ENCODE measurements around the gene GDF7.
"Not testable (repeated sequence)": the region's sequence is repeated elsewhere in the genome, so short reads cannot be mapped to it uniquely, and the experiment has no call there.

GDF7 gene

DNA sequence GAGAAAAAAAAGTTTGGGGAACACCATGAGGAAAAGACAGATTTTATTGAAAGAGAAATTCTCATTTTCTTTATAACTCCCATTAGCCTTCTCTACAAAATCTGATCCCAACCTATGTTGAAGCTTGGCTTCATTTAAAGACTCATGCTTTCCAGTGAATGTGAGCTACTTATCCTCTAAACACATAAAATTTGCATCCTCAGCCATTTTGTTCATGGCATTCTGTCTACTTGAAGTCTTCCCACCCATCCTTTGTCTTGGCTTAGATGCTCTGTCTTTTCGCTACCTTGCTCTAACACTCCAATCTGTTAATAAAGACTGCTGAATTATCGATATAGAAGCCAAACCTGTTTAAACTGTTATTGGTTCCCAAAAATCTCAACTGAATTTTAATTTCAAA is 39.3 kb downstream of the GDF7 start:
- no peak for DNase-seq

GRCh38 chr2:20706786-20707185 is 39.8 kb downstream of the GDF7 start:
- no peak for DNase-seq

DNA sequence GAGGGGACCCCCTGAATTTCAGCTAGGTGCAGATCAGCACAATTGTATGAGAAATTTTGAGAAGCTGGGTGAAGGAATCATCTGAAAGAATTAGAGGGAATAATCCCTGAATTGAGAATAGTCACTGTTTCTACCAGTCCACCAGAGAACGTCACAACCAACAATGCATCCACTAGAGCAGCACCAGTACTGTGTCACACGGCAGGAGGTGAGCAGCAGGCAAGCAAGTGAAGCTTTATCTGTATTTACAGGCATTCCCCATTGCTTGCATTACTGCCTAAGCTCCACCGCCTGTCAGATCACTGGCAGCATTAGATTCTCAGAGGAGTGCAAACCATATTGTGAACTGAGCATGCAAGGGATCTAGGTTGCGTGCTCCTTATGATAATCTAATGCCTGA is 40.7 kb downstream of the GDF7 start:
- DNase-seq: no peak

DNA sequence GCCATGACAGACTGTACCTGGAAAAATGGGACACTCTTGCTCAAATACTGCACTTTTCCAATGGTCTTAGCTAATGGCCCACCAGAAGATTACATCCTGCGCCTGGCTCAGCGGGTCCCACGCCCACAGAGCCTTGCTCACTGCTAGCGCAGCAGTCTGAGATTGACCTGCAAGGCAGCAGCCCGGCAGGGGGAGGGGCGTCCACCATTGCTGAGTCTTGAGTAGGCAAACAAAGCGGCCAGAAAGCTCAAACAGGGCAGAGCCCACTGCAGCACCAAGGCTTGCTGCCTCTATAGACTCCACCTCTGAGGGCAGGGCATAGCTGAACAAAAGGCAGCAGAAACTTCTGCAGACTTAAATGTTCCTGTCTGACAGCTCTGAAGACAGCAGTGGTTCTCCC is 44.7 kb downstream of the GDF7 start:
- not testable (repeated sequence) for DNase-seq

- not testable (repeated sequence) for DNase-seq
Measured at GRCh38 chr2:20713585-20713984, 46.6 kb downstream of the GDF7 start.

GRCh38 chr2:20714412-20714811 is 47.5 kb downstream of the GDF7 start:
- not testable (repeated sequence) for DNase-seq

DNA sequence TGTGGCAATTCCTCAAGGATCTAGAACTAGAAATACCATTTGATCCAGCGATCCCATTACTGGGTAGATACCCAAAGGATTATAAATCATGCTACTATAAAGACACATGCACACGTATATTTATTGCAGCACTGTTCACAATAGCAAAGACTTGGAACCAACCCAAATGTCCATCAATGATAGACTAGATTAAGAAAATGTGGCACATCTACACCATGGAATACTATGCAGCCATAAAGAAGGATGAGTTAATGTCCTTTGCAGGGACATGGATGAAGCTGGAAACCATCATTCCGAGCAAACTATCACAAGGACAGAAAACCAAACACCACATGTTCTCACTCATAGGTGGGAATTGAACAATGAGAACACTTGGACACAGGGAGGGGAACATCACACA is 49.2 kb downstream of the GDF7 start:
- not testable (repeated sequence) for DNase-seq

DNA sequence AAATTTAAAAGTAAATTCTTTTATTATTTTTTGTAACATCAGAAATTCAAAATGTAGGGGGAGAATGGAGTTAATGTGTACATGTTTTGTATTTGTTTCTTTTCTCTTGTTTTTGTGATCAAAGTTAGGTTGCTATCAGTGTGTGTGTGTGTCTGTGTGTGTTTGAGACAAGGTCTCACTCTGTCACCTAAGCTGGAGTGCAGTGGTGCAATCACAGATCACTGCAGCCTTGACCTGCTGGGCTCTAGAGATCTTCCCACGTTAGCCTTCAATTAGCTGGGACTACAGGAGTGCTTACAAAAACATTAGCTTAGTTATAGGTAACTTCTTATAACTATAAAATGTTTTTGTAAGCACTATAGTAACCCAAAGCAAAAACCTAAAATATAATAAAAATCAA is 50.7 kb downstream of the GDF7 start:
- DNase-seq: no peak

GRCh38 chr2:20722592-20723240 is 55.8 kb downstream of the GDF7 start:
- peak; percentile 52 for DNase-seq

DNA sequence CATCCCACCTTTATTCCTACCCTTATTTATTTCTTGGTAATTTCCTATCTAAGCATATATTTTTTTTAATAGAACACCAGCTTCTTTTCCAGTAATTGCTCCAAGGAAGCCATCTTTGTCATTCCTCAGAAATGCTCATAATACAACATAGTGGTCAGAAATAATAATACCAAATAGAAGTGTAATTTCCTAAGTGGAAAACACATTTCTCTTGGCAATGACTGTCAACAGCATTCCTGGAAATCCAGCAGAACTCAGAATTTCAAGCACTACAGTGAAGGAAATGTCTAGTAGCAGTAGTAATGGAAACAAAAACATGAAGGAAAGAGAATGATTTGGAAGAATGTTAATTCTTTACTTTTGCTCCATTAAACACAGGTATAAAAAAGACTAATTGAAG is 56.6 kb downstream of the GDF7 start:
- DNase-seq: peak; percentile 86

DNA sequence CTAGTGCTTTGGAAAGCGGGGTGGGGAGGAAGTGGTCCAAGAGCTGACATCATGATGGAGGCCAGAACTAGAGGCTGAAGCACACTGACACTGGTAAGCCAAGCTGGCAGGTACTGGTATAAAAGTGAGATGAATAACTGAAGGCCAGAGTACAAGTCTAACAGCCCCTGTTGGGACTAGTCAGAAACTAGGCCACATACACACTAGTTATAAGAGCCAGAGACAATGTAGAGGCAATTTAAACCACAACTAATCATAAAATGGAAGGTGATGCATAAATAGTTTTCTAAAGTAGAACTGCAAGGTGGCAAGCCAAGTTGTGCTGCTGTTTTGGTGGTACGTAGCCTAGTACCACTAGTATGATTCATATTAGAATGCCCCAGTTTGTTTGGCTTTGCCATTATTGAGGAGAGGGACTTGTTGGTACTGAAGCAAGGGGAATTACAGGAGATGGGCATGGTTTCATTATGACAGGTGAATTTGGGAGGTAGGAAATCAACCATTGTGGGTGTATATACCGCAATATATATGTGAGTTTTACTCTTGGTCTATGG is 57.6 kb downstream of the GDF7 start:
- DNase-seq: no peak

DNA sequence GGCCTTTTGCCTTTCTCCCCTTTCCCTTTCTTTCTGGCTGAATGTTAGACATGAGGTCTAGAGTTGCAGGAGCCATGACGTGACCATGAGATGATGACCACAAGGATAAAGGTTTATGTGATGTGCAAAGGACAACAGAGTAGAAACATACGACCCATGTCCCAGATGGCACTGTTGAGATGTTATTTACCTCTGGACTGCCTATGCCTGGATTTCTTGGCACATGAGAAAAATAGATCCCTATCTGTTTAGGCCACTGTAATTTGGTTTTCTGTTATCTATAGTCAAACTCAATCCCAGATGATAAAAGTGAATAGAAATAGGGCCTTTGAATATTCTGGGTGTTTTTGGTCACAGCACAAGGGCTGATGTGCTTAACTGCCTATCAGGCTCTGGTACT is 58.8 kb downstream of the GDF7 start:
- no peak for DNase-seq

GRCh38 chr2:20726913-20727312 is 60.0 kb downstream of the GDF7 start:
- DNase-seq: no peak

DNA sequence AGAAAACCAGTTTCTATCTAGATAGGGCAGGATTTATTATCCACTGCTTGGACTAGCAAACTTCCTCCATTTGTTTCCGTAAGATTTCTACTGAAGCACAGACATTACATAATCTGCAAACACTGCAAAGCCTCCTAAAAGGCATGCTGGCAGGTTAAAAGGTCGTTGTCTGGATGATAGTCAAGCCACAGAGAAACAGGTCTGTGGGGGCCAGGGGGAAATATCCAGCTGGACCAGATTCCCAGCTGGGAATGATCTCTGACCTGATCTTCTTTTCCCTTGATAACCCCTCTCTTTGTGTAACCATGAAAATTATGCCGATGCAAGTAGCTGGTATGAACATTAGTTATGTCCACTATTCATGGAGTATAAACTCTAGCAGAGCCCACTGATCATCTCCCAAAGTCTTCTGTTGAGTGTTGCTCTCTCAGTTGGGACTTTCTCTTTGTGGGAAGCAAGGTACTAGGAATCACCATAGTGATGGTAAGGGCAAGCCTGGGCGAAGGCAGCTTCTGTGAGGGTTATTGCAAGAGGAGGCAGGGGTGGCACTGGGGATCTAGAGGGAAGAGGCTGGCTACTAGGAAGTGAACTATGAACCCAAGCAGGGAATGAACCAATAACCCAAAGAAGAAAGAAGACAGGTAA is 61.3 kb downstream of the GDF7 start:
- no peak for DNase-seq

Data from fibroblast of skin of back (primary cell).